GM08714 (cell line): ENCODE measurements around the gene CEP131.

Experiments used
- H3K4me3 ChIP-seq: fragments of 200-500 bp; sonication (Bioruptor generic); 2 replicates; pipeline ENCODE4 v1.5.1; 2014; ENCODE audit warnings: mild to moderate bottlenecking, low read length, inconsistent platforms
- ZNF274 ChIP-seq: IDR thresholded peaks from 2 replicates; pipeline ENCODE4 v1.6.1; 2012; ENCODE audit warnings: mild to moderate bottlenecking, low read depth, low read length

CEP131 gene

DNA sequence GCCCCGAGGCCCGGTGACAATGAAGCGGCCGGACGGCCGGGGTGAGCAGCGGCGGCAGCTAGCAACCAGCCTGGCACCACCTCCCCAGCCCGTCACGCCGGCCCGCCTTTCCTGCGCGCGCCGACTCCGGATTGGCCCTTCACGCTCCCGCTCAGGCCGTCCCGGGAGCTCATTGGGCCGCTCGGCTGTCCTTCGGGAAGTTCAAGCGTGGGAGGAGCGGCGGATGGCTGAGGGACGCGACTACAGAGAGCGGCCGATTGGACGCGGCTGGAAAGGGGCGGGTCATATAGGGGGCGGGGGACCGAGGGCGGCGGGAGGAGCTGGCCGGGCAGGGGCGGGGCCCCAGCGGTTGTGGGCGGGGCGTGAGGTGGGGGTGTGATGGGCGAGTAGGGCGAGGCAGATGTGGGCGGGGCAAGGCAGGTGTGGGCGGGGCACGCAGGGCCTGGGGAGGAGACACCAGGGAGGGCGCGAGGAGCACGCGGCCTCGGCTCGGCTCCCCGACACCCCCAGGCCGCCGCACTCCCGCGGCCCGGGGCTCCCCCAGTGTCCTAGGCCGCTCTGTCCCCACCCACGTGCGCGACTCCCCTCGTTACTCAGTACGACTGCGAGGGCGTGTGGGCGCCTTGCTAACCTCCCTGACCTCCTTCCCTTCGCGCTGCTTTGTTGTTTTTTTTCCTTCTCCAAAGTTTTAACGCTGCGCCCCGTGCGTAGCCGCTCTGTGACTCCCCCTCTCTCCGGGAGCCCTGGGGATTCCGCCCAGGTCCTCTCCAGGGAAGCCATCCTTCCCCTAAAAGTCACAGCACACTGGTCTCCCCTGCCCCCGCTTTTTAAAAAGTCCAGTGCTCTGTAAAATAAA lies at the start of gene CEP131:
Gene CEP131, minus strand, starts transcription at position 60 of the 856 bp plus-strand sequence. CDS start 2,909 bp downstream, outside the sequence.
- H3K4me3 ChIP-seq: peak within 1 kb of the TSS; percentile 84
- TF ChIP-seq ZNF274: no peak

DNA sequence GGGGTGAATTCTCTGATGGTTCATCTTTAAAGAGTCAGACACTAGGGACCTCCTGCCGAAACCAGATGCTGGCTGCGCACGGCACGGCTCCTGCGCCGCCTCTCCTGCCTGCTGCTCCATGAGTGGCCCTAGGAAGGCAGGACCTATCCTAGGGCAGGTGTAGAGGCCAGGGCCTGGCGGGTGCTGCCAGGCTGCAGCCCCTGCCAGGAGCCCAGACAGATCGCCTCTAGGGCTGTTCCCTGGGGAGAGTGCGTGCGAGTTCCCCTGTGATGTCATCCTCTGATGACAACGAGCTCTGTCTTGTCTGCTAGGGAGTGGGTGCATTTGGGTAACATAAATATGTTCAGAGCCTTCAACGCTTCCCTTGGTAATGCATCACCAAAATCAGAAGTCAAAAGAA lies 48.5 kb upstream of the CEP131 start:
- no peak overlapping the region for H3K4me3 ChIP-seq
- TF ChIP-seq ZNF274: no peak

DNA sequence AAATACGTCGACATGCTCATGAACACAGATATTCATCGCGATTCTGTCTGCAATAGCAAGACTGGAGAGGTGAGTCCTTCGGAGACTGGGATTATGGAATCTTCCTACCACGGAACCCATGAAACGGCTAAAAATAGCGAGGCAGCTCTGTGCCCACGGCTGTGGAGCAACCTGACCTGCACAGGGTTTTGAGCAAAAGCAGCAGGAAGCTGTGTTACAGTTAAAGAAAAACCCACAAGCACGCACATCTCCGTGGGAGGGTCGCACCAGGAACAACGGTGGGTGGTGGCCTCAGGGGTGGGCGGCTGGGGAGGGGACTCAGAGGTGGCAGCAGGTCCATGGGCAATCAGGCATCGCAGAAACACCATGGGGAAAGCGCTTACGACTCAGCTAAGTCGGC lies 47.5 kb upstream of the CEP131 start:
- no peak overlapping the region for H3K4me3 ChIP-seq
- TF ChIP-seq ZNF274: no peak

DNA sequence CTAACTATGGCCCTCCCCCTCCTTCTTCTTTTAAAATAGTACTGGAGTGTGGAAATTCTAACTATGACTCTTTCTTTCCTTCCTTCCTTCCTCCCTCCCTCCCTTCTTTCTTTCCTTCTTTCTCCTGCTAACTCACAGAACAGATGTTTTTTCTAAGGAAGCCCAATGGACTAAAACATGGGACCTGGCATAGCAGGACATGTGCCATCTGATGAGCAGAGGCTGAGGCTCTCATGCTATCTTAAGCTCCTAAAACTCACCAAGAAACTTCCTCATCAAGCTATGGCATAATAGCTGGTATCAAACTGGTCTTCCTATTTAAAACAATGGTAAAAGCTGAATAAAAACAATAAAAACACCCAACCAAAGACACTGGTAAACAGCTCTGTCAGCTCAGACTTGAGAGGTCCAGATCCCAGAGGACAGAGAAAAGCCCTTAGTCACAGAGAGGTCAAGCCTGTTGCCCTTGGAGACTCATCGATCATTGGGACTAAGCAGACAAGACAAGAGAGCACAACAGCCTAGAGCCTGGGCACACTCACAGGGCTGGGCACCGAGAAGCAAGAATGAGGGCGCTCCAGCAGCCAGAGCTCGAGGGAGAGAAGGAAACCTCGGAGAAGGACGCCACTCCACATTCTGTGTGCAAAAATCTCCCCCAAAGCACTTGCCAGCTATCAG lies 44.8 kb upstream of the CEP131 start:
- TF ChIP-seq ZNF274: no peak
- H3K4me3 ChIP-seq: no peak overlapping the region

DNA sequence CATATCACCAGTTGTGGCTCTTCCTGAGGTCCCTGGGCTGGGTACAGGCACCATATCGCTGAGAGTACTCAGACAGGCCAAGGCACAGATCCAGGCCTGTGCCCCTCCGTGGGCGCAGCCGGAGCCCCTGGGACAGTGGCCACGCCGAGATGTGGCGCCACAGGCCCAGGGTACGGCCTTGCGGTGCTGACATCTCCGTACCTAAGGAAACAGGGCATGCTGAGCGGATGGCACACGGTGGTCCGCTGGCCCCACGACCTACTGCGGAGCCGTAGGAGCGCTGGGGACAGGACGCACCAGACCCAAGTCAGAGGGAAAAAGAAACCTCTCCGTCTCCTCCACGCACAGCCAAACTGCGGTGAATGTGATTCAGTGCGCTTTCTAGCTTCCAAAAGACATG lies 42.8 kb upstream of the CEP131 start:
- no peak for TF ChIP-seq ZNF274
- no peak overlapping the region for H3K4me3 ChIP-seq

DNA sequence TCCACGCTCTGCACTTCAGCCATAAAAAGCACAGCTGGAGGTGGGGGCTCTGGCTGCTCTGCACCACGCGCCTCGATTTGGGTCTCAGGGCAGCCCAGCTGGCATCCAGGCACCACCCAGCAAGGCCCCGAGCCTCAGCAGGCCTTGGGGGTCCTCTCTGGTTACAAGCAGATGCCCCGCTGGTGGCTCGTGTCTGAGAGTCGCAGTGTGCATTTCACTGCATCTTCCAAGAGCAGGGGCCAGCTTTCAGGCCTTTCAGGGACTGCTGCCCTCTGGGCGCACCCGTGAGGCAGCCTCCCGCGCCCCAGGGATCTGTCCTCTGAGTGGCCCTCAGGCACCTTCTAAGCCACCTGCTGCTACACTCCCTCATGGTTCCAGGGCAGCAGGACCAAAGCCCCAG lies 41.9 kb upstream of the CEP131 start:
- no peak for TF ChIP-seq ZNF274
- no peak overlapping the region for H3K4me3 ChIP-seq

DNA sequence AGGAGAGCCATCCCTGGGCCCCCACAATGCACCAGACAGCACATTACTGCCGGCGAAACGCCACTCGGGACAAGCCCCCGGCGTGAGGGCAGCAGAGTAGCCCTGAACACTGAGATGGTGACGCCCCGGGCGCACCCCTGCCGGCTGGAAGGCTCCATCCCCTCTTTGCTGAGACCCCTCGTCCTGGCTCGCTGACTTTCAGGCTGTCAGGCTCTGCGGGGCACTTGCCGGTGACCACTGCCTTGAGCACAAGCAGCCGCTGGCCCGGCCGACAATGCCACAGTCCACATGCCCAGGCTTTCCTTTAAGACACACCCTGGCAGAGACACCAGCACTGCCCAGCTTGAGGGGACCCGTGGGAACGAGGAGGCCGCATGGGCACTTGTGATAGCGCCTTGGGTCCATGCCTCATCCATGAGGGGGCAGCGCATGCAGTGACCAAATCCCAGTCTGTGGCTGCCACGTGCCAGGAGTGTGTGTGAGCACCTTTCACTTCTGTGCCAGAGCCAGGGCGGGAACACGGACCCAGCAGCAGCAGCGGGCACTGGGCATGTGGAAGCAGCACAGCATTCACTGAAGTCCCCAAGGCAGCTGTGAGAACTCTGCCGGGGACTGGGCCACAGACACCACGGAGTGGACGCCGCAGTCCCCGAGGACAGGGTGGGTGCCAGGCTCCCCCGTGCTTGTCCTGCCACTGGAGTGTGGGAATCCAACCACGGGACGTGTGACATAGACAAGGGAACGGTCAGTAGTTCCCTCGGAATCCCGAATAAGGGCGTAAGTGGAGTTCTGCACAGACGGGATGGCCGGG lies 40.8 kb upstream of the CEP131 start:
- no peak overlapping the region for H3K4me3 ChIP-seq
- TF ChIP-seq ZNF274: no peak

DNA sequence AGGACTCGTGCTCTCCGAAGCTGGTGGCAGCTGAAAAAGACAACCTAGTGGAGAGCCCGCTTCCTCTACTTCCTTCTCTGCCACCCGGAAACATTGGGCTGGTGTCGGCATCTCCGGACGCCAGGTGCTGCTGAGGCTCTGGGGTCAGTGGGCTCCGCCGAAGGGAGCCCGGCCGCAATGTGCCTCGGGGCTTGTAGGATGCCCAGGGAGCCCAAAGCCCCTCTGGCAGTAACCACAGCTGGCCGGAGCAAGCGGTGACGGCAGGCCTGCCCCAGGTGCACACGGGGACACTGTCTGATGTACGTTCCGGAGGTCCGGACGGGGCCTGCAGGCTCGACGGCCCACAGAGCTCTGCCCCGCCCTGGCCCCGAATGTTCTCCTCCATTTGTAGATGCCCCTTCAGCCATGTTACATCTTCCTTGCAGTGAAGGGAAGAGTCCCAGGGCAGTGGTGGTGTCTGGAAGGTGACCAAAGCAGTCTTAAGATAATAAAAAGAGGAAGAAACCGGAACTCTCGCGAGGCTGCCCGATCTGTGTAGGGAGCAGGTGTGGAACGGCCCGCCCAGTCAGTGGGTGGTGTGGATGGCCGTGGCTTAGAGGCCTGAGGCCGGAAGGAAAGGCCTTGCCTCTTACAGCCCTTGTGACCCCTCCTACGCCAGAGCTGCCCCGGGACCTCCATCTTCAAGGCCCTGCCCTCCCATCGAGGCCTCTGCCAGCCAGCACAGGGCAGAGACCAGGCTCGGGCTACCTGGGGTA lies 39.0 kb upstream of the CEP131 start:
- no peak for TF ChIP-seq ZNF274
- H3K4me3 ChIP-seq: no peak overlapping the region

DNA sequence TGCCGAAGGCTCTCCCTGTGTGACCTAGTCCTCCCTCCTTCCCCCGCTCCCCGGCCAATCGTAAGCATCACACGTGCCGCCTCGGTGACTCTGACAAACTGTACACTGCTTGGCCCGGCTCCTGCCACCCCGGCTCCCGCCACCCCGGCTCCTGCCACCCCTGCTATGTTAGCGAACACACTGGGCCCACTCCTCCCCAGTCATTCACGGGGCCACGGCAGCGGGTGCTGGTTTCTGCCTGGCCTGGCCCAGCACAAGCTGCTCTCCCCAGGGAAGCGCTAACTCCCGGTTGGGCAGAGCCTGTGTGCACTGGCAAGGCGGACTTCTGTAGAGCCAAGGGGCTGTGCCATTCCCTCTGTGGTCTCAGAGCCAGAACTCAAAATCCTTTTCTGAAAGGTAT lies 38.3 kb upstream of the CEP131 start:
- H3K4me3 ChIP-seq: no peak overlapping the region

DNA sequence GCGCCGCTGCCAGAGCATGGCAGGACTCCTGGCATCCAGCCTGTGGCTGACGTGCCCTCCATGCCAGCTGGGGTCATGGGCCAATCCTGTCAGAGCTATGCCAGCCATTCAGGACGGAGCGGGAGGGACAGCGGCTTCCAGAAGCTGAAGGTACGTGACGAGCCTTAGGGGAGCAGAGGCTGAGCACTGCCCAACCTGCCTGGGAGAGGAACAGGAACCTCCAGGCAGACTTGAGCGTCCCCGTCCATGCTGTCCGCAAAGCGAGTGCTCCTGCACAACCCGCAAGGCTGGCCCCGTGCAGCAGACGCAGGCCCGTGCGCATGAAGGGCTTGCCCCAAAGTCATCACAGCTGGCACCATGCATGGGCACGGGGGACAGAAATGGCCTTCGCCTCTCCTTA lies 37.9 kb upstream of the CEP131 start:
- no peak for TF ChIP-seq ZNF274
- H3K4me3 ChIP-seq: no peak overlapping the region

More for the DNA sequence above, 38.3 kb upstream of the CEP131 start:
- no peak for TF ChIP-seq ZNF274

DNA sequence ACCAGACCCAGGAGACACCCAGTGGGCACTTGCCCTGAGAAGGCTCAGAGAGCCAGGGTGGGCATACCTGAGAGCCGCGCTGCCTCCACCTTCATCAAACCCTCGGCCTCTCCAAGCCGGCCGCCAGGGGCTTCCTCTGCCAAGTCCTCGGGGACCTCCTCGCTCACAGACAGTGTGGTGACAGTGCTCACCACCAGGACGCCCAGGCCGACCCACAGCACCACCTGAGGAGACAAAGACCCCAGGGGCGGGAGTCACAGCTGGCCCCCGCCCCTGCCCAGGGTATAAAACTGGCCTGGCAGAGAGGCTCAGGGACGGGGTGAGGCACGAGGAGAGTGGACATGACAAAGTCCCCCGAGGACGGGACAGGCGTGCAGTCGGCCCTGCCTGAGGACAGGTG lies 37.4 kb upstream of the CEP131 start:
- no peak for TF ChIP-seq ZNF274
- H3K4me3 ChIP-seq: no peak overlapping the region

DNA sequence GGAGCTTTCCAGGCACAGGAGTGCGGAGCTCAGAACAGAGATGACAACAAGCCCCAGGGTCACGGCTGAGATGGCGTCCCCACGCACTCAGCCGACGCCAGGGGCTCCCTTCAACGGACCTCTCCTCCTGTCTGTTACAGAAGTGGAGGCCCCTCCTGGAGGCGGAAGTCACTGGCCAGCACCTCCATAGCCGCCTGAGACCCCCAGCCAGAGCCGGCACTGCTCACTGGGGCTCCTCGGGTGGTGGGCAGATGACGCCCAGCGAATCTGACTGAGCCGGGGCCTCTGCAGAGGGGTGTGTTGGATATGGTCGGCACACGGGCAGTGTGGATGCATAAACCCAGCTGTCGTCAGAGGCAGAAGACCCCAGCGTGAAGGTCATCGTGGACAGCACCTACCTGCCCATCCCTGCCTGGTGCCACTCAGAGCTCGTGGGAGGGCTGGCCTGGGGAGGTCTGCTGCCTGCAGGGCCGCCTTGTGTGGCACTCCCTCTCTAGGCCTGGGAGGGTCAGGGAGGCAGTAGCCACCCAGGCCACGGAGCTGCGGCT lies 36.4 kb upstream of the CEP131 start:
- no peak for TF ChIP-seq ZNF274
- H3K4me3 ChIP-seq: no peak overlapping the region

DNA sequence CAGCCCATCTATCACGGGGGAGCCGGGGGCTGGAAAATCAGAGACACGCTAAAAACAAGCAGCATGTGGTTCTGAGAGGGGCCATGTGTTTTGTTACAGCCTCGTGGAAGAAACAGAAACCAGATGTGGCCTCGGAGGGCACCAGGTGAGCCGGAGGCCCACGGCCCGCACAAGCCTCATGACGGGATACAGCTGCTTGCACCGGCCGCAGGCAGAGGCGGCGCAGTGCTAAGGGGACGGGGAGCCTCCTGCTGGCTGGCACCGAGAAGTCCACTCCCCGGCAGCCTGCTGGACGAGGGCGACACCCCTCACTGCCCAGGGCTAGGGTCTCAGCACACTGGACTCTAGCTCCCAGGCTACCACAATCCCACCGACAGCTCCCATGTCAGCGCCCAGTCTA lies 35.5 kb upstream of the CEP131 start:
- H3K4me3 ChIP-seq: no peak overlapping the region
- no peak for TF ChIP-seq ZNF274

DNA sequence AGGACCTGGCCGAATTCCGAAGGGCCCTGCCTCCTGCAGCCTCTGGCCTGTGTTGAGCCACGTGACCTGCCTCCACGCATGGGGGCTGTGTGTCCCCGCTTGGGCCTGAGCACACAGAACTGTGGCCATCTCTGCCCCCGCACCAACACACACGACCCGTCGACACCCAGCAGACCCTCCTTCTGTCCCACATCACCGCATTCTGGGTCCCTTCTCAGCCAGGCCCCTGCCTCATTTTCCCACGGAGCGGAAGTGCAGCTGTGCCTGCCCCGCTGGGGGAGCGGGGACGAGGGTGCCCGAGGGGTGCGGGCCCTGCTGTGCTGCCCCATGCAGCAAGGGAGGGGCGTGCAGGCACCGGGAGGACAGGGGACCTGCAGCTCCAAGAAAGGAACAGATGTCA lies 34.8 kb upstream of the CEP131 start:
- TF ChIP-seq ZNF274: no peak
- no peak overlapping the region for H3K4me3 ChIP-seq

DNA sequence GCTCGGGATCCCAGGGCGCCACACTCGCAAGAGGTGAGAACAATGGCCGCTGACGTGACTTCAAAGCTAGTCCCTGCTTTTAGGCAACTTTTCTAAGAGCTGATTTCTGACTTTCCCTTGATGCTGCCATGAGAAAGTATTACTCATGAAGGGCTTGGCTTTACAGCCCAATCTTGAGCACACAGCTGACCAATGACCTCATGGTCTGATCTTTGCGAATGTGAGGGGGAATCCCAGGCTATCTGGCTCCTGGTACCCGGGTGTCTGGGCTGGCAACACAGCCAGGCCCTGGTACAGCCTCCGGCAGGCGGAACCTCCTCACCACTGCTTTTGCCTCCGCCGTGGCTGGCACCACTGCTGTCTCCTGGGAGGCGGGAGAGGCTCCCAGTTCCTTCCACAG lies 33.9 kb upstream of the CEP131 start:
- no peak overlapping the region for H3K4me3 ChIP-seq
- no peak for TF ChIP-seq ZNF274
